HG03439 (cell line): Measurements from ENCODE around the gene KCND1.

Experiments
- ATAC-seq: cut with Tn5 transposase; IDR thresholded peaks from one replicate; pipeline ENCODE4 v1.9.1; 2021; ENCODE audit warnings: mild to moderate bottlenecking, moderate library complexity; ENCODE audit not compliant: unreplicated experiment

The KCND1 gene

GRCh38 chrX:48975041-48975440, 3.4 kb upstream of the KCND1 start:
- no peak for ATAC-seq

GRCh38 chrX:48974574-48974973, 2.9 kb upstream of the KCND1 start:
- ATAC-seq: no peak

GRCh38 chrX:48974033-48974432, 2.4 kb upstream of the KCND1 start:
- no peak for ATAC-seq

- ATAC-seq: no peak
Observed at GRCh38 chrX:48972220-48973164, 848 bp upstream of the KCND1 start.

- ATAC-seq: no peak
Observed at GRCh38 chrX:48969471-48969870, 2.2 kb downstream of the KCND1 start.

- ATAC-seq: no peak
Observed at GRCh38 chrX:48968377-48968776, 3.3 kb downstream of the KCND1 start.

- no peak for ATAC-seq
Observed at GRCh38 chrX:48966796-48967579, 4.7 kb downstream of the KCND1 start.

- no peak for ATAC-seq
Observed at GRCh38 chrX:48965959-48966358, 5.7 kb downstream of the KCND1 start.

- no peak for ATAC-seq
Observed at GRCh38 chrX:48961585-48962091, 10.0 kb downstream of the KCND1 start.

- no peak for ATAC-seq
Observed at GRCh38 chrX:48960291-48960690, 11.4 kb downstream of the KCND1 start.

- no peak for ATAC-seq
Observed at GRCh38 chrX:48958635-48959094, 13.0 kb downstream of the KCND1 start.

- peak; percentile 83 for ATAC-seq
Observed at GRCh38 chrX:48957827-48958634, 13.6 kb downstream of the KCND1 start.

GRCh38 chrX:48957477-48957826, 14.2 kb downstream of the KCND1 start, which contains the start of gene OTUD5:
Gene OTUD5 (minus strand): TSS chrX:48957607. CDS start chrX:48957570, 37 bp downstream.
- ATAC-seq: peak; percentile 31

GRCh38 chrX:48956728-48957414, 14.8 kb downstream of the KCND1 start:
- ATAC-seq: peak; percentile 8

- no peak for ATAC-seq
Observed at GRCh38 chrX:48948589-48948988, 23.1 kb downstream of the KCND1 start.

- no peak for ATAC-seq
Observed at GRCh38 chrX:48945517-48946348, 25.9 kb downstream of the KCND1 start.

- ATAC-seq: no peak
Observed at GRCh38 chrX:48942895-48943294, 28.7 kb downstream of the KCND1 start.

- no peak for ATAC-seq
Observed at GRCh38 chrX:48940404-48940955, 31.2 kb downstream of the KCND1 start.
